ENCODE results near the gene LRRIQ1.
"Not testable (repeated sequence)": the region's sequence is repeated elsewhere in the genome, so short reads cannot be mapped to it uniquely, and the experiment has no call there.

The LRRIQ1 gene

GRCh38 chr12:85060916-85061315 is 24.8 kb downstream of the LRRIQ1 start:
- no peak for DNase-seq (ENCODE audit: low read depth)

DNA sequence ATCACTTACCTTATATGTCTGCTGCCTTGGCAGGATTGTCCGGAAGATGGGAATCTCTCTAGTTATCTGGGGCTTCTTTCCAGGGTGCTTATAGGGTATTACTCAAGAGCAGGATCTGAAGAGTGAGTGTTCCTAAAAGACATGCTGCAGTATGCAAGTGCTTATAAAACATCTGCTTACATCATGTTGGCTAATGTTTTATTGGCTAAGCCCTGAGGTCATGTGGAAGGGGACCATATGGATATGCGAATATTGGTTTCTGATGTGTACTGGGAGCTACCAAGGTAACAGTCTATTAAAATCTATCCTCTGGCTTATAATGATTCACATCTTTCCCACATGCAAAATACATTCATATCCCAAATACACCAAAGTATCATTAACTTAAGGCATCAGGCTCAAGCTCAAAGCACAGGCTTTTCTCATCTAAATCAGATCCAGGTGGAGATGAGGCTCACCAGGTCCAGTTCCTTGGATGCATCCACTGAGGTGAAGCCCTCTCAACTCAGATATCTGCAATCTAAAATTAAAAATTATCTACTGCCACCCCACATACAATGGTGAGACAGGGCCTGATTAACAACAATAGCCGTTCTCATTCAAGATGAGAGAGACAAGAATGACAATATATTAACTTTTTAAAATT is 29.8 kb downstream of the LRRIQ1 start:
- no peak for DNase-seq (ENCODE audit: low read depth)

DNA sequence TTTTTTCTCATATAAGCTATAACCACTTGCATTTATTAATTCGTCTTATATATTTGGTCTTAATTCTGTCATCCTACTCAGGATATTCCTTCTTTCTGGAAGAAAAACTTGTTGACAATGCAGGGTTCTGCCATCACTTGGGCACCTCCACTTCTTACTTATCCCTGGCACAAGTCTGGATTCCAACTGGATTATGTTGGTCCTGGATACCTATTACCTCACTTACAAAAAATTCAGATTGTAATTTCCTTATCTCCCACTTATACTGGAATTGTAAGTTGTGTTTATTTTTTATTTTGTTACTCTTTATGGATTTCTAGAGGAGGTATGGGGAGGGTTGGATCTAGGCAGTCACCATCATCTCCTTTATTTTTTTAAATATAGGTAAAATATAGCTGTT is 36.7 kb downstream of the LRRIQ1 start:
- no peak for DNase-seq (ENCODE audit: low read depth)

DNA sequence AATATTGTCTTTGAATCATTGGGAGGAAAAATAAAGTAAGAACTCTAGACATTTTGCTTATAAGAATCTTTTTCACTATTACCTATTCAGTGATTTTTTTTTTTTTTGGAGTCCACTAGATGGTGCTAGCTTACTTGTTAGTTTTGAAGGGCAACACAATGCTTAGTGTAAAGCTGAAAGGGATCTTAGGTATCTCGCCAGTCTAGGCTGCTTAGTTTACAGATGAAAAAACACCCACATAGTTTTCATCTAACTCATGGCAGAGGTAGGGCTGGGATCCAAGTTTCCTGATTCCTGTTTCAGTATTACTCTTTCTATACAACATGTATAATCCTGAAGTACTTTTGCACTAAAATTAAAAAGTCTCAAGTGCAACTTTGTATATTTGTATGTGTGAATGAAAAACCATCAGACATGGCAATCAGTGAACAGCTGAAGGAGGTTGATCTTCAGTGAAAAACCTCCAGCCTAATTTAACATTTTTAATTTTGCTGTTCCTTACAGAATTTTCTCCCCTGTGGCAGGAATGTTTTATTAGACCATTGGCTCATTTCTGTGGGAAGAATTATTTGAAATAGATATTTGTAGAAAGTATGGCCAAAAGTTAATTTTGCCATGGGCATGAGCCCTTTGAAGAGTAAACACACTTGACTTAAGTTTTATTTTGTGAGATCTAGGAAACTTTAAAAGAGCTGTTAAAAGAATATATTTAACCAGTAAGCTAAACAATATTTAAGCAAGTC is 40.7 kb downstream of the LRRIQ1 start:
- DNase-seq (ENCODE audit: low read depth) = no peak

DNA sequence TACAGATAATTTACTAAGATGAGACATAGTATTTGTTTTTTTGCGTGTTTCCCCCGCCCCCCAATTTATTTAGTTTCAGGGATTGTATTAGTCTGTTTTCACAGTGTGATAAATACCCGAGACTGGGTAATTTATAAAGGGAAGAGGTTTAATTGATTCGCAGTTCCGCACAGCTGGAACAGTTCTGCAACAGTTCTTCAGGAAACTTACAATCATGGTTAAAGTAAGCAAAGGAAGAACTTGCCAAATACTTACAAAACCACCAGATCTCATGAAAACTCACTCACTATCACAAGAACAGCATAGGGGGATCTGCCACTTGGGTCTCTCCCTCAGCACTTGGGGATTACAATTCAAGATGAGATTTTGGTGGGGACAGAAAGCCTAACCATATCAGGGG is 48.9 kb downstream of the LRRIQ1 start:
- DNase-seq (ENCODE audit: low read depth) = no peak

GRCh38 chr12:85089792-85090191 is 53.6 kb downstream of the LRRIQ1 start:
- DNase-seq (ENCODE audit: low read depth) = no peak

DNA sequence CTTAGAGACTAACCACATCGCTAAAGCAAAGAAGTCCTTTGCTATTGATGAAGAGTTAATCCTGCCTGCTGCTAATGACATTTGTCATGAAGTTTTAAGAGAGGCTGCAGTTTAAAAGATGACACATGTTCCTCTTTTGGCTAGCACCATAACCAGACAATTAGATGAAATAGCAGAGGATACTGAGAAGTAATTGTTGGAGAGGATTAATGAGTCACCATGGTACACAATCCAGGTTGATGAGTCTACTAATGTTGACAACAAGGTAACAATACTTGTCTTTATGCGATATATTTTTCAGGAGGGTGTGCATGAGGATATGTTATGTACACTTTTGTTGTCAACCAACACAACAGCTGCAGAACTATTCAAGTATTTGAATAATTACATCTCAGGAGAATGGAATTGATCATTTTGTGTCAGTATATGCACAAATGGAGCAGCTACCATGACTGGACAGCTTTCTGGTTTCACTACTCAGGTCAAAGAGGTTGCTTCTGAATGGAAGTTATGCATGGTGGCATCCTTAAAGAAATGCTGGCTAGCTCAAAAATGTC is 56.7 kb downstream of the LRRIQ1 start:
- DNase-seq (ENCODE audit: low read depth) = no peak

GRCh38 chr12:85095501-85095900 is 59.4 kb downstream of the LRRIQ1 start:
- DNase-seq (ENCODE audit: low read depth) = no peak

DNA sequence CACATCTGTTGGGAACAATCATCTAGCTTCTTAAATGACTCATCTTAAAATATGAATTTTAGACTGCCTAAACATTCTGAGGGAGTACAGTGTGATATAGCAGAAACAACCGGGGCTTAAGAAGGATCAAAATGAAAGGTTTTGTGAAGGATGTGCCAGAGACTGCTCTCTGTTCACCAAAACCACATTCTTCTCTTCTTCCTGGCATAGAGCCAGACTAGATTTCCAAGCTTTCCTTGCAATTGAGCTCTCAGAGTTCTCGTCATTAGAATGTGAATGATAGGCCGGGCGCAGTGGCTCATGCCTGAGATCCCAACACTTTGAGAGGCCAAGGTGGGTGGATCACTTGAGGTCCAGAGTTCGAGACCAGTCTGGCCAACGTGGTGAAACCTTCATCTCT is 94.5 kb downstream of the LRRIQ1 start:
- DNase-seq (ENCODE audit: low read depth) = no peak

GRCh38 chr12:85138833-85139232 is 102.7 kb downstream of the LRRIQ1 start:
- DNase-seq (ENCODE audit: low read depth) = no peak

DNA sequence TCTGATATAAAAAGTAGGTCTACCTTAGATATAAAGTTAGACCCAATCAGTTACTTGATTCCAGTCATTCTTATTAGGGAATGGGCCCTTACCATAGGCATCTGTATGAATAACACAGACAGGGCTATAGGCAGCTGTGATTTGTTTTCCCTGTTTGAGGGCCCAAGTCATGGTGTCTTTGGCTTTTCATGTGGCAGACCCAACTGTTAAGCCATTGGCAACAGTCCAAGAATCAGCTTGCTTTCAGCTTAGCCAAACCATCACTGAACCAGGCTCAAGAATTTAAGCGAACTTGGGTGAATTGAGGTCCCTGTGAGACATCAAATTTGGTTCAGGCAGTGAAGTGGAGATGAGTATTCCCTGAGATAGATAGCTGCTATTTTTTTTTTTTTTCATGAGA is 111.2 kb downstream of the LRRIQ1 start:
- DNase-seq (ENCODE audit: low read depth) = no peak

DNA sequence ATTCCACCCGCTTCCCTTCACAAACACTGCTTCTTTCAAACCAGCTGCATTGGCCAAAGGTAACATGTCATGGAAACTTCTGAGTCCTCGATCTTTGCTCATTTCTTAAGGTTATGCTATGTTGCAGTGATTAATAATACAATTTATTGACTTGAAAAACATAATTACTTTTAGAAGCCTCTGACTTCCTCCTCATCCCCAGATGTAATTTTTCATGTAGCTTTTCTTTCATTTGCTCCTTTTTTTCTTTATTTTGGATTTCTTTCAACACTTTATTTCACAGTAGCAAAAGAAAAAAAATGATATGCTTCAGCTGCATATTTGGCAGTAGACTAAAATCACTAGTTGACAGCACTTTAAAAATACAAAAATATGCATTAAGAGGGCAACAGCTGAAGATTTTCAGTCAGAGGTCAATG is 116.2 kb downstream of the LRRIQ1 start:
- no peak for DNase-seq (ENCODE audit: low read depth)

DNA sequence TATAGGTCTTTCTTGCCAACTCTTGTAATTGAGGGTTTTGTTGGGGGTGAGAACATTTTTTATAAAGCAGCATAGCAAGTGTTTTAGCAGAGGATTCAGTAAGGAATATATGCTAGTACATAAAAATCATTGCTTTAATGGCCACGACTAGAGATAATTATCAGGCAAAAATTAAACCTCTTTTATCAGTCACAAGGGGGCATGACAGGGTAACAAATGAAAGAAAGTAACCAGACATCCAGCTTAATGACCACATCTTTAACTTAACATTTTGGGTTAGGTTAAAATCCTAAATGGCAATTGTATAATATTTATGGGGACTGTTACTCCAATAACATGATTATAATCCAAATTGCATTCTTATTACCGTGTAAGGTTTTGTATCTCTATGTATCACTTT is 119.6 kb downstream of the LRRIQ1 start:
- no peak for DNase-seq (ENCODE audit: low read depth)

GRCh38 chr12:85156569-85156968 is 120.4 kb downstream of the LRRIQ1 start:
- DNase-seq (ENCODE audit: low read depth) = no peak

DNA sequence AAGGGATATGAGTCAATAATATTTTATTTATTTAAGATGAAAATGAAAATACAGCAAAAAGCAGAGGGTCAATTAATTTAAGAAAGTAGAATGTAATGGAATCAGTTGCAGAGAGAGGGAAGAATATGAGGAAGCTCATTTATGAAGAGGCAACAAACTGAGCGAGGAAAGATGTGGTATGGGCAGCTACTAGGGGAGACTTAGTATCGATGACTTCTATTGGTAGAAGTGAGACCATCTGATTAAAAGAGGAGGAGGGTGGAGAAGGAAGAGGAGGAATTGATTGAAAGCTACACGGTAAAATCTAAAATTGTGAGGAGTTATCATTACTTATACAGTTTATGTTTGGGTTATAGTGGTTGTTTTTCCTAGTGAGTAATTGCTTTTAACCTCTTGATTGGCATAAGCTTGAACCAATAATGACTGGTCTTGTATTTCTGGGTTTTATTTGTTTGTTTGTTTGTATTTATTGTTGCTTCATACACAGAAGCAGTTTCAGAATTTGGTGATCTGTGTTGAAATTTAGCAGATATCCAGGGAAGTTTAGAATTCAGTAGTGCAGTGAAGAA is 121.0 kb downstream of the LRRIQ1 start:
- no peak for DNase-seq (ENCODE audit: low read depth)

GRCh38 chr12:85163752-85164321 is 127.7 kb downstream of the LRRIQ1 start:
- DNase-seq (ENCODE audit: low read depth) = no peak

DNA sequence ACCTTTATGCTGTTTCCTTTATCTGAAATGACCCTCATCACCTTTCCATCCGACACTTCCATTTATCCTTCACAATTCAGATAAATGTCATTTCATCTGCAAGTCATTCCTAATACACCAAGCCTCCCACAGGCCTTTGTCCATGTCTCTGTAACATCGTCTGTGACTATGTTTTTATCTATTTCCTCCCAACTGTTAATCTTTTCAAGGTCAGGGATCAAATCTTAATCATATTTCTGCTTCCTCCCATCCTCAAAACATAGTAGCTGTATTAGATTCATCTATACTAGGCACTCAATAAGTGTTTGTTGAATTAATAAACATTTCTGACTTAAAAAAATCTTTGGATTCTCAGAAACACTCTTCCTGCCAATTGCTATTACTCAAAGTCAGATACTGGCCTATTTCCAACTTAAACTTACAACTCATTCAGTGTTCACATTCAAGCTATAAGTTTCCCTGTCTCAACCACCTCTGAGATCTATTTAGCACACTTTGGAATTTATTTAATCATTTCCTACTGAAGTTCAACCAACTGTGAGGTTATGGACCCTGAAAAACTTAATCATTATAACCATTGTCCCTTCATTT is 143.6 kb downstream of the LRRIQ1 start:
- DNase-seq (ENCODE audit: low read depth) = no peak

DNA sequence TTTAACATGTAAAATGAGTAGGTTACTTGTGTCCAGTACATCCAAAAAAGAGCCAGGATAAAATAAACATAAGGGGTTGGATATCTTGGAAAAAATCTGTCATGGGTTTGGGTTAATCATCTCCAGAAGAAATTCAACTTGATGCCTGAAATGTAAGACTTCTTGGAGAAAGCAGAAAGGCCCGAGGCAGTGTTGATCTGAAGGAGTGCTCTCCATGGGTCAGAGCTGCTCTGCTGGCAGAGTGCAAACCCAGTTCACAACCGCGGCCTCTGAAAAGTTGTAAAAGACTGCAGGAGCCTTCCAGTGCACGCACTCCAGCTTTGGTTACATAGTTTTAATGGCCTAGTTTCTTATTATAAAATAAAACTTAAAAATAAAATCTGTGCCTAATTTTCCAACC is 146.5 kb downstream of the LRRIQ1 start:
- no peak for DNase-seq (ENCODE audit: low read depth)

GRCh38 chr12:85183855-85184254 is 147.7 kb downstream of the LRRIQ1 start:
- DNase-seq (ENCODE audit: low read depth) = no peak

DNA sequence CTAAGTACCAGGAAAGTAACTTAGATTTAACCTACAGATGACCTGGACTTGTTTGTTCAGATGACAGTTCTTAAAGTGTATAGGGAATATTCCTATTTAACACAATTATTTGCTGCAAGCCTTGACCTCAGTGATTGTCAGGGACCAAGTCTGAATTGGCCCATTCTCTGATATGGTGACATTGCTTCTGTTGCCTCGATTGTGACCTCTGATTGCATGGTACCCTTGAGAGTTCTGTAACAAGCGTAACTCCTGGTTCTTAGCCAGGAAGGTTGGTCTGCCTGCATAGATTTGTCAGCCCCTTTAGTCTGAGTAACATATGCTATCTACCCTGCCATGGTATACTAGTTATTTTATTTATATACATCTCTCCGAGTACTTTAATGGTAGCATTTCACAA is 150.1 kb downstream of the LRRIQ1 start:
- DNase-seq (ENCODE audit: low read depth) = no peak

DNA sequence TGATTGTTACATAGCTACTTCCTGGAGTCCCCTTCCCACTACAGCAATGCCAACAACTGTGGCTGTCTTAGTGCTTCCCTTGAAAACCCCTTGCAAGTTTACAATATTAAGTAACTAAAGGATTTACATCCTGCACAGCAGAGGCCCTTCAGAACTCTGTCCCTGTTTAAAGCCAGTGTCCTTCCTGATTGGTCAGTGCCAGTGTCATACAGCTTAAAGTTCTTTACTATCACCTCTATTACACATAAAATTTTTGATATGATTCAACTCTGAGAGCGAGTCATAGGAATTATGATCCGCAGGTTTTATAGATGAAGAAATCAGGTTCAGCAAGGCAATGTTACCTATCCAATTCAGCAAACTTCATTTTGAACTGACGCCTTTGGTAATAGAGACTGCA is 152.5 kb downstream of the LRRIQ1 start:
- DNase-seq (ENCODE audit: low read depth) = no peak

DNA sequence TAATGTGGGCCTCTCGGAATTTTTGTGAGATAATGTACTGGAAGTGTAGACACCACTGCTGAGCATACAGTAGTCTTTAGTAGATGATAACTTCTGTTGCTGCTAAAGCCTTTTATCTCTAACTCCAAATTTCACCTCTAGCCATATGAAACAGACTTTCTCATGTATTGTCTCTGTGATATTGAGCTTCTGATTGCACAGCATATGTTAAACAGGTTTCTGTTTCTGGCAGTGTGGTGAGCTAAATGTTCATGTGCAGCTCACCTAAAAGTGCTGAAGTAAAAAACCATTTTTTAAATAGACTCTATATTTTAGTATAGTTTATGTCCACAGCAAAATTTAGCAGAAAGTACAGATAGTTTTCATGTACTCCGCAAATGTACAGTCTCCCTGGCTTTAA is 154.6 kb downstream of the LRRIQ1 start:
- no peak for DNase-seq (ENCODE audit: low read depth)

GRCh38 chr12:85203809-85204208 is 167.7 kb downstream of the LRRIQ1 start:
- not testable (repeated sequence) for DNase-seq (ENCODE audit: low read depth)

All from stimulated activated CD8-positive, alpha-beta memory T cell treated with anti-CD3 and anti-CD28 coated beads, Interleukin-12 subunit alpha, Interleukin-12 subunit beta, amount 100 ng/mL, for 1 hour (primary cell).